ENCODE results near the gene WNT5A. TPM values are rescaled to one million over a fixed set of nuclear protein-coding genes. Genes with fewer than 3 reads are reported as not detected.

The WNT5A gene
- total RNA-seq, 1 donor from 2014 or later: 24.5 TPM

GRCh38 chr3:55514962-55515361 is 27.9 kb upstream of the WNT5A start:
- no peaks in the 10 kb centered on the region for H3K36me3 ChIP-seq
- H3K9me3 ChIP-seq: no peaks in the 10 kb centered on the region
- ATAC-seq: no peak
- TF ChIP-seq, protein P1, sequence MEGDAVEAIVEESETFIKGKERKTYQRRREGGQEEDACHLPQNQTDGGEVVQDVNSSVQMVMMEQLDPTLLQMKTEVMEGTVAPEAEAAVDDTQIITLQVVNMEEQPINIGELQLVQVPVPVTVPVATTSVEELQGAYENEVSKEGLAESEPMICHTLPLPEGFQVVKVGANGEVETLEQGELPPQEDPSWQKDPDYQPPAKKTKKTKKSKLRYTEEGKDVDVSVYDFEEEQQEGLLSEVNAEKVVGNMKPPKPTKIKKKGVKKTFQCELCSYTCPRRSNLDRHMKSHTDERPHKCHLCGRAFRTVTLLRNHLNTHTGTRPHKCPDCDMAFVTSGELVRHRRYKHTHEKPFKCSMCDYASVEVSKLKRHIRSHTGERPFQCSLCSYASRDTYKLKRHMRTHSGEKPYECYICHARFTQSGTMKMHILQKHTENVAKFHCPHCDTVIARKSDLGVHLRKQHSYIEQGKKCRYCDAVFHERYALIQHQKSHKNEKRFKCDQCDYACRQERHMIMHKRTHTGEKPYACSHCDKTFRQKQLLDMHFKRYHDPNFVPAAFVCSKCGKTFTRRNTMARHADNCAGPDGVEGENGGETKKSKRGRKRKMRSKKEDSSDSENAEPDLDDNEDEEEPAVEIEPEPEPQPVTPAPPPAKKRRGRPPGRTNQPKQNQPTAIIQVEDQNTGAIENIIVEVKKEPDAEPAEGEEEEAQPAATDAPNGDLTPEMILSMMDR (IDR thresholded peaks at IDR 0.05): no peak
- DNase-seq: no peak
- H3K4me1 ChIP-seq: no peaks in the 10 kb centered on the region
- no peak overlapping the region for H3K27ac ChIP-seq
- H3K4me3 ChIP-seq: no peak overlapping the region
- H3K27me3 ChIP-seq: peaks cover 10% of the 10 kb centered on the region
- intact Hi-C loops (cut with DNase I): no loop called here

DNA sequence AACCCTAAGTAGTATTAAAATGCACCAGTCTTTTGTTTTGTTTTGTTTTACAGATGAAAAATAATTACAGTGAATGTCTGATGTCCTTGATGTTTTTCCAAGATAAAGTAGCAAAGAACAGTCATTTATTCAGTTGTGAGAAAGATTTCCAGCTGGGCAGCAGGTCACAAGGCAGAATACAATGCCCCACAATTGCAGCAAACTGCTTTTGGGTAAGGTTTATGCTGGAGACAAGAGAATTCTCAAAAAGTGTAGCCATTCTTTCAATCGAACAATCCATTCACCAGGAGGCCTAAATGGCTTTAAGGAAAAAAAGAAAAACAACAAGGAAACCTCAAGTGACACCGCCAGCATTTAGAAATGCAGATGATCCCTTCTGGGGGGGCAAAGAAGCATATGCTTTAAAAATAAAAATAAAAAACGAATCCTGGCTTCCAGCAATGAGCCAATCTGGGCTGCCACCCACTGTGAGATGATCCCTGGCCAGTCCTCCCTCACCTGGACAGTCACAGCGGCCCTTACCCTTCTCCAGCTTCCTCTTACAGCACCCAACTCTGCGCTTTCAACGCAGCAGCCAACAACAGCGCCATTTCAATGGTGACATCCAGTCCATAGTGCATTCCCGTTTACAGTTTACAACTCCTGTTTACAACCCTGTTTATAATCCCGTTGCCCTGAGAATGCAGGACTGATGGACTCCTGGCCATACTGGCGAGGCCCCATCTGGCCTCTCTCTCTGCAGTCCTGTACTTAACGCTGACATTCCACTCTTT is 25.7 kb upstream of the WNT5A start:
- Histone ChIP-seq H3K27me3 (peaks cover 10% of the 10 kb centered on the region), H3K9me3 (no peaks in the 10 kb centered on the region), H3K27ac (no peak overlapping the region), H3K4me3 (no peak overlapping the region), H3K36me3 (no peaks in the 10 kb centered on the region), H3K4me1 (no peaks in the 10 kb centered on the region)
- ATAC-seq (no peak), DNase-seq (no peak)
- intact Hi-C loops (cut with DNase I): no loop called here
- TF ChIP-seq, protein P1 (IDR thresholded peaks at IDR 0.05): no peak

DNA sequence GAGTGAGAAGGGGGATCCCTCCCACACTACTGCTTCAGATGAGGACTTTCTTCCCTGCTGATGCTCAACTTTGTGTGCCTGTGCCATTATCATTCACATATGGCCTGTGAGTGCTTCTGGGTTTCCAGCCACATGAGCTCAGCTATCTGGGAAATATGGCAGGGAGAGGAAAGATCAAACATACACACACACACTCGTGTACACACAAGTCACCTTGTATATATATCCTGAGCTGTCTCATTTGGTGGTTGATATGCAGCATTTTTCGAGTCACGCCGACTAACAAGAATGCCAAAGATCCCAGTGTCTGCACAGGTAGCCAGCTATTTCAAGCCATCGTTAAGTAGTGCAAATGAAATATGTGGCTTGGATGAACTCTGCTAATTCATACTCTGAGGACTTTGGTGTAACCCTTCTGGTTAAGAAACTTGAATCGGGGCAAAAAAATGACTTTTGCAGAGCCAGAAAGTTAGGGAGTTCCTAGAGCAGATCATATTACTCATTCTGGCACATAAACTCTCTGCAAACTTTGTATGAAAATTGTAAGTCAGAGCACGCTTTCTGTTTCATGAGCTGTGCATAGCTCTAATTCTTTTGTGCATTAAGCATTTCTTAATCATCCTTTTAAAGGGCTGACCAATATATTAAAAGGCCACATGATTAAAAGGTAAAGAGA is 24.9 kb upstream of the WNT5A start:
- intact Hi-C loops (cut with DNase I): no loop called here

GRCh38 chr3:55508335-55508734 is 21.2 kb upstream of the WNT5A start:
- TF ChIP-seq, protein P1 (IDR thresholded peaks at IDR 0.05): no peak
- Histone ChIP-seq H3K9me3 (no peaks in the 10 kb centered on the region), H3K4me1 (no peaks in the 10 kb centered on the region), H3K36me3 (no peaks in the 10 kb centered on the region), H3K27me3 (no peaks in the 10 kb centered on the region), H3K4me3 (no peak overlapping the region), H3K27ac (no peak overlapping the region)
- DNase-seq: no peak
- ATAC-seq: no peak
- intact Hi-C loops (cut with DNase I): no loop called here

More for the DNA sequence above, 24.9 kb upstream of the WNT5A start:
- Histone ChIP-seq H3K9me3 (no peaks in the 10 kb centered on the region), H3K27me3 (peaks cover 8% of the 10 kb centered on the region), H3K4me1 (no peaks in the 10 kb centered on the region), H3K4me3 (no peak overlapping the region), H3K36me3 (no peaks in the 10 kb centered on the region), H3K27ac (no peak overlapping the region)
- ATAC-seq (no peak), DNase-seq (no peak)
- TF ChIP-seq, protein P1 (IDR thresholded peaks at IDR 0.05): no peak

GRCh38 chr3:55507808-55508207 is 20.7 kb upstream of the WNT5A start:
- Histone ChIP-seq H3K4me1 (no peaks in the 10 kb centered on the region), H3K4me3 (no peak overlapping the region), H3K27ac (no peak overlapping the region), H3K27me3 (no peaks in the 10 kb centered on the region), H3K36me3 (no peaks in the 10 kb centered on the region), H3K9me3 (no peaks in the 10 kb centered on the region)
- no peak for DNase-seq
- TF ChIP-seq, protein P1 (IDR thresholded peaks at IDR 0.05): no peak
- intact Hi-C loops (cut with DNase I): no loop called here
- no peak for ATAC-seq

Measured in upper lobe of right lung (tissue), 1 donor.